ENCODE results near the gene ETV6.
A peak's percentile ranks its signal among the peaks of the same experiment; 100 is the strongest.
"Not testable (repeated sequence)": the region's sequence is repeated elsewhere in the genome, so short reads cannot be mapped to it uniquely, and the experiment has no call there.

ETV6 gene

GRCh38 chr12:11649413-11650285, at the start of gene ETV6:
TSS of gene ETV6 (plus strand) at chr12:11649674. CDS start at chr12:11650128, 454 bp downstream.
- peak; percentile 94 for DNase-seq (ENCODE audit: low read depth)

- DNase-seq (ENCODE audit: low read depth), result no peak
Measured at GRCh38 chr12:11600199-11600598, 49.3 kb upstream of the ETV6 start.

- no peak for DNase-seq (ENCODE audit: low read depth)
Measured at GRCh38 chr12:11601647-11602046, 47.8 kb upstream of the ETV6 start.

- peak; percentile 70 for DNase-seq (ENCODE audit: low read depth)
Measured at GRCh38 chr12:11607313-11608081, 42.0 kb upstream of the ETV6 start.

GRCh38 chr12:11609045-11609444, 40.4 kb upstream of the ETV6 start:
- no peak for DNase-seq (ENCODE audit: low read depth)

GRCh38 chr12:11615481-11615880, 34.0 kb upstream of the ETV6 start:
- no peak for DNase-seq (ENCODE audit: low read depth)

GRCh38 chr12:11618046-11618445, 31.4 kb upstream of the ETV6 start:
- DNase-seq (ENCODE audit: low read depth), result no peak

- DNase-seq (ENCODE audit: low read depth), result peak; percentile 6
Measured at GRCh38 chr12:11621797-11622423, 27.6 kb upstream of the ETV6 start.

- peak; percentile 21 for DNase-seq (ENCODE audit: low read depth)
Measured at GRCh38 chr12:11622876-11623281, 26.6 kb upstream of the ETV6 start.

- peak; percentile 81 for DNase-seq (ENCODE audit: low read depth)
Measured at GRCh38 chr12:11623382-11623781, 26.1 kb upstream of the ETV6 start.

GRCh38 chr12:11624116-11624515, 25.4 kb upstream of the ETV6 start:
- no peak for DNase-seq (ENCODE audit: low read depth)

GRCh38 chr12:11627709-11628108, 21.8 kb upstream of the ETV6 start:
- DNase-seq (ENCODE audit: low read depth), result peak; percentile 48

- DNase-seq (ENCODE audit: low read depth), result no peak
Measured at GRCh38 chr12:11628353-11628752, 21.1 kb upstream of the ETV6 start.

- DNase-seq (ENCODE audit: low read depth), result no peak
Measured at GRCh38 chr12:11630046-11630706, 19.3 kb upstream of the ETV6 start.

GRCh38 chr12:11631288-11631687, 18.2 kb upstream of the ETV6 start:
- no peak for DNase-seq (ENCODE audit: low read depth)

GRCh38 chr12:11631881-11632280, 17.6 kb upstream of the ETV6 start:
- not testable (repeated sequence) for DNase-seq (ENCODE audit: low read depth)

- DNase-seq (ENCODE audit: low read depth), result no peak
Measured at GRCh38 chr12:11633968-11634367, 15.5 kb upstream of the ETV6 start.

GRCh38 chr12:11635341-11635740, 14.1 kb upstream of the ETV6 start:
- no peak for DNase-seq (ENCODE audit: low read depth)

- no peak for DNase-seq (ENCODE audit: low read depth)
Measured at GRCh38 chr12:11638315-11638916, 11.1 kb upstream of the ETV6 start.

GRCh38 chr12:11639454-11639853, 10.0 kb upstream of the ETV6 start:
- DNase-seq (ENCODE audit: low read depth), result no peak

- DNase-seq (ENCODE audit: low read depth), result no peak
Measured at GRCh38 chr12:11641522-11641921, 8.0 kb upstream of the ETV6 start.

- DNase-seq (ENCODE audit: low read depth), result no peak
Measured at GRCh38 chr12:11642785-11643184, 6.7 kb upstream of the ETV6 start.

Measured in iris pigment epithelial cell (primary cell).